Loucy (cell line): ENCODE measurements around the gene NEUROG3.

Source experiments
- CTCF ChIP-seq: fragments of 200-600 bp; sonication (generic); conservative IDR thresholded peaks from 2 replicates; pipeline ENCODE4 v1.5.1; 2014; ENCODE audit warnings: mild to moderate bottlenecking, antibody characterized with exemption, low read length
- EZH2phosphoT487 ChIP-seq: fragments of 200-600 bp; IDR thresholded peaks from 2 replicates; pipeline ENCODE4 v1.6.1; 2018; ENCODE audit warnings: antibody characterized with exemption, mild to moderate bottlenecking, moderate library complexity, borderline replicate concordance

- TF ChIP-seq CTCF: no peak
- no peak for TF ChIP-seq EZH2phosphoT487
These were observed 7.2 kb upstream of the NEUROG3 start for GRCh38 chr10:69580435-69580834.
